Erythroblast (primary cell): ENCODE measurements around the gene ADCY3.

Source experiments
- GATA1 ChIP-seq: IDR thresholded peaks from 2 replicates; pipeline ENCODE4 v1.6.1; 2011; ENCODE audit warnings: low read depth, mild to moderate bottlenecking, control low read depth, low read length, moderate library complexity
- POLR2A ChIP-seq: IDR thresholded peaks from 2 replicates; pipeline ENCODE4 v1.6.1; 2011; ENCODE audit warnings: mild to moderate bottlenecking, low read length

- no peak for TF ChIP-seq POLR2A
- no peak for TF ChIP-seq GATA1
Observed at GRCh38 chr2:24866946-24867345, 53.1 kb downstream of the ADCY3 start.
